DMS153 treated with DMSO at 0.1 percent for 48 hours (cell line): Measurements from ENCODE around the gene SIX2.

Experiments used
- DNase-seq: peaks from one replicate; lab custom pipeline; 2025; ENCODE audit not compliant: unreplicated experiment; lab: John Stamatoyannopoulos, UW

Gene SIX2

GRCh38 chr2:45003579-45004551, 5.4 kb downstream of the SIX2 start:
- DNase-seq, result no peak

GRCh38 chr2:45002686-45003085, 6.6 kb downstream of the SIX2 start:
- no peak for DNase-seq

DNA sequence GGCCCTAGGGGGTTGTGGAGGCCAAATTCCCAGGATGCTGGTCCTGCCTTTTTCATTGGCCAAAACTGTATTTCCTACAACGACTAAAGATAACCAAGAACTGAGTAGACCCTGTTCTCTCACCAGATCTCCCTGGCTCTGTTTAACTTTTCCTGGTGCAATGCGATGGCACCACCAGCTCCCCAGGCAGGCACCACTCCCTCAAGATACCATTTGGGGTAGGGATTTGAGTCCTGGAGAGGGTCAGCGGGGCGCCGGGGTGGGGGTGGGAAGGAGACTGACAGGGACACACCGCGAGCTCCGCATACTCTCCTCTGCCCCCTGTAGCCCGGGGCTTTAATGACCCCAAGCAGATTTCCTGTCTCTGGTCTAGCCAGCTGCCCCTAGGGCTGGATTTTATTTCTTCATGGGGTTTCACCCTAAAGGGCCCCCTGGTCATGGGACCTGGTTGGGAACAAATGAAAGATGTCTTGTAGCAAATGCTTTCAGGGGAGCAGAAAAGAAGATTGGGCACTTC, 7.3 kb downstream of the SIX2 start:
- no peak for DNase-seq

- no peak for DNase-seq
These were observed 8.1 kb downstream of the SIX2 start for GRCh38 chr2:45000921-45001868.

GRCh38 chr2:45000341-45000901, 8.8 kb downstream of the SIX2 start:
- no peak for DNase-seq

- DNase-seq, result no peak
These were observed 9.7 kb downstream of the SIX2 start for GRCh38 chr2:44999540-44999939.

DNA sequence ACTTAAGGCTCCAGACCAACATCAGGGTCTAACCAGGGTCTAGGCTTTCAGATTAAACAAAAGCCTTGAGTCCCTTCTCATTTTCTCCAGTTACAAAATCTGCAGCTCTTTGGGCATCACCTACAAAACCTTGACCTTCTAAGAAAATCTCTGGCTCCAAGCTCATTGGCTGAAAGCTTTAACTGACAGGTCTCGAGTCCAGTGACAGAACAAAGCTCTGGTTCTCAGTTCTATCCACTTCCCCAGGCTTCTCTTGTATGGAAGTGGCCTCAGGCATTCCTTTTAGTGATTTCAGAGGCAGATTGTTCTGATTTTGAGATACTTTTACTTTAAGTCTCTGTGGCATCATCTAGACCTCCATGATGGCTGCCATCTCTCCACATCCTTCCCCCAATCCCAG, 11.3 kb downstream of the SIX2 start:
- no peak for DNase-seq

GRCh38 chr2:44996356-44996755, 12.9 kb downstream of the SIX2 start:
- DNase-seq, result no peak

DNA sequence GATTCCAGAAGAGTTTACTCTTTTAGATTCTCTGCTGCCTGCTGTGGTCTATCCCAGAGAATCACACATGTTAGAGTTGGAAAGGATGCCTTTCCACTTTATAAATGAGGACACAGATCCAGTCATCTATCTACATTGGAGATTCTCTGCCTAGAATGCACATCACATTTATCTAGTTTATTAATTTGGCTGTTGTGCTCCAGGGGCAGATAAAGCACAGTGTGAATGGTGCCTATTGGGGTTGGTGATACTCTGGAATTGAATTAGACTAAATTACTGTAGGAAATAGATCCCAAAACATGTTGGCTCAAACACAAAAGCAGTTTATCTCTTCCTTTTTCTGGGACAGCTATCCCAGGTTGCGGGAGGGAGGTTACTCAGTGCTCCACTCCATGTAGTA, 14.9 kb downstream of the SIX2 start:
- no peak for DNase-seq

DNA sequence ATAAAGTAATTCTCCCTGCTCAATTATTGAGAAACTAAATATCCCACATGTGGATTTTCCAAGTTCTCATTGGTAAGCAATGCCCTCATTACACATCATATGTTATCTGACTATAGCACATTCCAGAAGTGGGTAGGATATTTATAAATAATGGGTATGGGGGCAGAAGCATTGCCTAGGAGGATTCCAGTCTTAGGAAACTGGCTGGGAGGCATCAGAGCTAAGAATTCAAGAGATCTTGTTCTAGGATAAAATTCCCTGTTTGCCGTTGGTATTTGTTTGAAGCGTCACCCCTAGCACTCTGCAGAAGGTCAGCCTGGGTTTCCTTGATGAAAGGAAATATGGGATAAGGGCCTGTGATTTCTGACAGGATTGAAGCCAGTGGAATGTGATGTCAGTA, 20.1 kb downstream of the SIX2 start:
- no peak for DNase-seq

DNA sequence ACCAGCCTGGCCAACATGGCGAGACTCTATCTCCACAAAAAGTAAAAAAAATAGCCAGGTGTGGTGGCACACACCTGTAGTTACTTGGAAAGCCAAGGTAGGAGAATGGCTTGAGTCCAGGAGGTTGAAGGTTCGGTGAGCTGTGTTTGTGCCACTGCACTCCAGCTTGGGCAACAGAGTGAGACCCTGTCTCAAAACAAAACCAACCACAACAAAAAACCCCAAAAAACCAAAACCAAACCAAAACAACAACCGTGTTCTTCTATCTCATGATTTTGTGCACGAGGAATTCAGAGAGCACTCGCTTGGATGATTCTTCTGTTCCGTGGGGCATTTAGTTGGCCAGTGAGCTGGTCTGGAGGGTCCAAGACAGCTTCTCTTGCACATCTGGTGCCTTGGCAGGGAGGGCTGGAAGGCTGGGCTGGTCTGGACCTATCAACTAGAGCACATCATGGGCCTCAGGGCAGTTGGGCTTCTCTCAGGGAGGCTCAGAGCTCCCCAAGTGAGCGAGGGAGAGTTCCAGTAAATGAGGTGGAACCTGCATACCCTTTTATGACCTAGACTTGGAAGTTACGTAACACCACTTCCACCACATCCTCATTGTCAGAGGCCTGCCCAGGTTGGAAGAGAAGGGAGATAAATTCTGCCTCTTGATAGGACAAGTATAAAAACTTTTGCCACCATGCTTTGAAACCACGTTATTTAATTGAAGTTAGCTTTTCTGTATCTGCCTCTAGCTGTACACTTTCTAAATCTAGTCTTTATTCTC, 25.2 kb downstream of the SIX2 start:
- no peak for DNase-seq

DNA sequence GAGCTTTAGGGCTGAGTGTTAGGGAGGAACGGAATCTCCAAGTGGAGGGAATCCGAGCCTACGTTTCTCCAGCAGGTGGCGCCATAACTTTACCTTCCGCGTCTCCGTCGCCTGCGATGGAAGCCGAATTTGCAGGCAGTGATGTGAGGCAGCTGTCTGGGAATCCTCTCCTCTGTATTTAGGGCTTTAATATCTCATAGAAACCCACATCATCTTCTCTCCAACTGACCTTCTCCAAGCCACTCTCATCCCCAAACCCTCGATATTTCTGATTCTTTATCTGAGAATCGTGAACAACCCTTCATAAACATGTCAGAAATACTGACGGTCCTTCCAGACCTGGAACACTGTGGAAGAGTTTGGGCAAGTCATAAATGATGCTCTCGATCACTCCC, 27.5 kb downstream of the SIX2 start:
- DNase-seq, result peak; percentile 67

- no peak for DNase-seq
These were observed 28.2 kb downstream of the SIX2 start for GRCh38 chr2:44980751-44981713.

DNA sequence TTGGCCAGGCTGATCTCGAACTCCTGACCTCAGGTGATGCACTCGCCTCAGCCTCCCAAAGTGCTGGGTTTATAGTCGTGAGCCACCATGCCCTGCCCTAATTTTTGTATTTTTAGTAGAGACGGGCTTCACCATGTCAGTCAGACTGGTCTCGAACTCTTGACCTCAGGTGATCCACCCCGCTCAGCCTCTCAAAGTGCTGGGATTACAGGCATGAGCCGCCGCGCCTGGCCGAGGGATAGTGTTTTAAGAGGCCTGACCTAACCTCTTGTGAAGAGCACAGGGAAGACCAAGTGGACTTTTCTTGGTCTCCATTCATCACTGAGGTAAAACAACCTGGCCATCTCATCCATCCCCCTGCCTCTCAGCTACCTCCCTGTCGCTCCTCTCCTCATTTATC, 29.7 kb downstream of the SIX2 start:
- DNase-seq, result no peak

- DNase-seq, result no peak
These were observed 33.4 kb downstream of the SIX2 start for GRCh38 chr2:44975571-44976450.

GRCh38 chr2:44974064-44974715, 35.1 kb downstream of the SIX2 start:
- peak; percentile 44 for DNase-seq

DNA sequence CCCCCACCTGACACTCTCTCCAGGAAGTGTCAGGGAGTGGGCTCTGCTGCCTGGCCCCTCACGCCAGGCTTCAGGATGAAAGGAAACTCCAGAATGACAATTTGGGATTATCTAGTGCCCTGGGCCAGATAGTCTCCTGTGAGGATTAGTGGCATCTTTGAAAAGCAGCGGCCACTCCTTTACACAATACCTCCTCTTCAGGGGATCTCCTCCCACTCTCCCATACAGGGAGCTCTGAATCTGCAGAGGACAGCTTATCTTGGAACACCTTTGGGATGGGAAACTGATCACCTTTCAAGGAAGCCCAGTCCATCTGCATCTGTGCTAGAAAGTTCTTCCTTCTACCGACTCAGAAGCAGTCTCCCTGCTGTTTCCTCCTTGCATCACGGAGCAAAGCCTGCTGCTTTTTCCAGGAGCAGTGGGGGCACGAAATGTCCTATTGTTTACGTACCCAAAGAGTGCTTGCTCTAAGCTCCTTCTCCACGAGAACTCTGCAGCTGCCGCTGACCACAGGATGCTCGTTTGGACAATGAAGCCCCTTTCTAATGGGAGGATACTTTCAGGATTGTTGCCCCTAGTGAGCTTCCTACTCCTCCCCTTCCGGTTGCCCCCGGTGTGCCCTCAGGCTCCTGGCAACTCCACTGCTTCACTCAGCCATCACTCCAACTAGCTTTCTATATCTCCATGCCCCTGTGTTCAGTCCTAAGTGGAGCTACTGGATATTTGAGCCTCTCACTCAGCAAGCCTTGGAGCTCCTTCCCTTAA, 36.3 kb downstream of the SIX2 start:
- no peak for DNase-seq
